Measurements from ENCODE around the gene NADK.

NADK gene

DNA sequence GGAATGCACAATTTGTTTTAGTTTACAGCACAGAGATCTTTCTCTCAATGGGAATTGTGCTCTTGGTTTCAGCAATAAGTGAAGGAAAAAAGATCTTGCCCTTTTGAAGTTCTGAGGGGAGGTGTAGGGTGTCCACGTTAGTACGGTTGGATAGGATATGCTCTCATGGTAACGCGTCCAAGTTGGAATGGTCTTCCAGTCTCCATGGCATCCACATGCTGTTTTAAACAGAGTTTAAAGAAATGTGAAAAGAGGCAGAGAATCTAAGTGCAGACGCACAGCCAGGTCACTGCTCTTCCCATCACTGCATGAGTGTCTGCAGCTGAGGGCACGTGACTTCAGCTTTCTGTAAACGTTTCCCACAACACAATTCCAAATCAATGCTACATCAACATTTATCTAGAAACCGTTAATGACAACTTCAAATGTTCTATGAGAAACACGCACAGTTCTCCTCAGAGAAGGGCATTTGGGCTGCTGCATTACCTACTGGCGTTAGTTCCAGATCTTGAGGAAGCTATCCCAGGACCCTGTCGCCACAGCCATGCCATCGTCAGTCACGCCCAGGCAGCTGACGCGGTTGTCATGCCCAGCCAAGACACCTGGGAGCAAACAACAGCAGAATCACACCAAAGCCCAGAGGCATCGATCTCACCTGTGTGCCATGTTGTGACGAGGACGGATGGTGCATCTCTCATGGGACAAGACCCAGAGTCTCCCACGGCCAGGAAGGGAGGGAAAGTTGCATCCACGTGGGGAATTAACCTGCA lies 8.8 kb upstream of the NADK start:
- no peak for DNase-seq (ENCODE audit: low read depth)

DNA sequence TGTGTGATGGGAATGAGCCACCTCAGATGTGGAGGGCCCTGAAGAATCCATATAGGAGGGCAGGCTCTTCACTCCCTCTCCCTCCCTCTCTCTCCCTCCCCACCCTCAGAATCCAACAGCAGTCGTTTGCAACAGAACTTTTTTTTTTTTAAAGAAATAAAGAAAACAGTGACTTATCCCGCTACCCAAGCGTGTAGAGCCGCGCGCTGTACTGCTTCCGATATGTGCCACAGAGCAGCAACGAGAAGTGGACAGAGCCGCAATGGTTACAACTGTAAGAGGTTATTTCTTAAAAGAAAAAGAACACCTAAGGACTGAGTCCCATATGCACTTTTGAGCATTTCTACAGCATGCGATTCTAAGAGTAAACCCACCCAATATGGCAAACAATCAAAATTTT lies 7.4 kb upstream of the NADK start:
- no peak for DNase-seq (ENCODE audit: low read depth)

DNA sequence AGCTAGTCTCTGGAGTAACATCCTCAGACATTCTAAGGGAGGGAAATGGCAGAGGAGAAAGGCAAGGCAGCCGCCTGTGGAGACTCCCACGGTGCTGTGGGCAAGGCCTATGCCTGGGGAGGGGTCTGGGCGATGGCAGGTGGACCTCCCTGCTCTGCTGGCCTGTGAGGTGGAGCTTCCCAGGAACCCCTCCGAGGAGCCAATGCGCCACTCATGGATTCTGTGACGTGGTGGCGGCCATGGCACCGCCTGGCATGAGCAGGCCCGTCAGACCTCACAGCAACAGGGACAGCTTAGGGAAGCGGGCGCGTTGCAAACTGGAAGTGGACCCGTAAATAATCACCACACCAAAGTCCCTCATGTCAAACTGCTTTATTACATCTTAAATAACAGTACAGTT lies 6.7 kb upstream of the NADK start:
- no peak for DNase-seq (ENCODE audit: low read depth)

DNA sequence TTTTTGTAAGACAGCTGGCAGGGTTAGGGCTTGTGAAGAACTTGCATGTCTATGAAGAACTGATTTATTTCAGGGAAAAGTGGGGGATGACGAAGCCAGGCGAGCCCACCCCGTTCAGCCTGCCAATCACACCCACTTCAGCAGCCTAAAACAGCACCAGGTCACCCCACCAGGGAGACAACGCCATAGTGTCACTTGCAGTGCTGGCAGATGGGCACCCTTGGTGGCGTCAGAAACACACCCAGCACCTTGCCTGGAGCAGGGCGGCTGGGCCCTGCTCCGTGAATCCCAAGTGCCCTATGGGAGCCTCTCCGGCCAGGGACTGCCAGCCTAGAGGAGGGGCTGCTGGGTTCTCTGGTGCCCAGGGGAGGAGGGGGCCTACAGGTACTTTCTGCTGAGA lies 5.0 kb upstream of the NADK start:
- DNase-seq (ENCODE audit: low read depth): no peak

DNA sequence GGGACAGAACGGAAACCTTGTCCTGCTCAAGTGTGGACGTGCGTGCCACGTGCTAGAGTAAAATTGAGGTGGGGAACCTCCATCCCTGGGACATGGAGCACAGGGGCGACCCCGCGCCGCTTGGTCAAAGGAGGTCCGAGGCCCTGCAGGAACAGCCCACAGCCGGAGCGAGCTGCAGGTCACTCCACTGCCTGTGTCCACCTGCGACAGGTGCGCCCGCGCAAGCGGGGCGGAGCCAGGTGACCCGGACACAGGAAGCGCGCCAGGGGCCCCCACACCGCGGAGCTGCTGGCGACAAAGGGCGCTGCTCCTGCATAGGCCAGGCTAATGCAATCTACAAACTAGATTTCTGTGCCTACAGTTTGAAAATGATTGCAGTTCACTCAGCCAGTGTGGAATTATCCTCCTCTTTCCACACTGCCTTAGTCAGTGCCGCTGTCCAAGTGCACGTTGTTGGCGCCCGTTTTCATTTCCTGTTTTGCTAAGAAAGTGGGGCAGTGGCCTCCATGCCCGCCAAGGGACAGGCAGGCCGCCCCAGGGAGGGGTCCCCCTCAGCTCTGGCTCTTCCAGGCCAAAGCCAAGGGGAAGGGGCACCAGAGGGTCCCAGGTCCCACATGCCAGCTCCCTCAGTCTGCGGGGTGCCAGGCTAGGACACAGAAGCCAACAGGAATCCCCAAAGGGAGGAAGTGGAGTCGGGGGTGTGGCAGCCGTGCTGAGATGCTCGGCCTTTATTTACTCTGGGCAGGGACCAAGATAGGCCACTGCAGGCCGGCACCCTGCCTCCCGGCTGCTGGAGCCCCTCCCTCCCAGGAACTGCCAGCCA lies 4.3 kb upstream of the NADK start:
- DNase-seq (ENCODE audit: low read depth): no peak

DNA sequence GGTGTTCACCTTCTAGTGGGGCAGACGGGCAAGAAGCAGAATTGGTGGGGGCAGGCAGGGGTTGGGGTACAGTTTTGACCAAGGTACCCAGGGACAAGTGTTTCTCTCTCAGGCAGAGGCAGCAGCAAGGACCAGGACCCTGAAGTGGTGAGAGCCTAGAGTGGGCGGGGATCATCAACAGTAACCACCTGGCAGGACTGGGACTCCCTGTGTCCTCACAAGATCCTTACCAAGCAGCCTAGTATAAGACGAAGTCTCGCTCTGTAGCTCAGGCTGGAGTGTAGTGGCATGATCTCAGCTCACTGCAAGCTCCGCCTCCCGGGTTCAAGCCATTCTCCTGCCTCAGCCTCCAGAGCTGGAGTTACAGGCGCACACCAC lies 3.2 kb upstream of the NADK start:
- no peak for DNase-seq (ENCODE audit: low read depth)

DNA sequence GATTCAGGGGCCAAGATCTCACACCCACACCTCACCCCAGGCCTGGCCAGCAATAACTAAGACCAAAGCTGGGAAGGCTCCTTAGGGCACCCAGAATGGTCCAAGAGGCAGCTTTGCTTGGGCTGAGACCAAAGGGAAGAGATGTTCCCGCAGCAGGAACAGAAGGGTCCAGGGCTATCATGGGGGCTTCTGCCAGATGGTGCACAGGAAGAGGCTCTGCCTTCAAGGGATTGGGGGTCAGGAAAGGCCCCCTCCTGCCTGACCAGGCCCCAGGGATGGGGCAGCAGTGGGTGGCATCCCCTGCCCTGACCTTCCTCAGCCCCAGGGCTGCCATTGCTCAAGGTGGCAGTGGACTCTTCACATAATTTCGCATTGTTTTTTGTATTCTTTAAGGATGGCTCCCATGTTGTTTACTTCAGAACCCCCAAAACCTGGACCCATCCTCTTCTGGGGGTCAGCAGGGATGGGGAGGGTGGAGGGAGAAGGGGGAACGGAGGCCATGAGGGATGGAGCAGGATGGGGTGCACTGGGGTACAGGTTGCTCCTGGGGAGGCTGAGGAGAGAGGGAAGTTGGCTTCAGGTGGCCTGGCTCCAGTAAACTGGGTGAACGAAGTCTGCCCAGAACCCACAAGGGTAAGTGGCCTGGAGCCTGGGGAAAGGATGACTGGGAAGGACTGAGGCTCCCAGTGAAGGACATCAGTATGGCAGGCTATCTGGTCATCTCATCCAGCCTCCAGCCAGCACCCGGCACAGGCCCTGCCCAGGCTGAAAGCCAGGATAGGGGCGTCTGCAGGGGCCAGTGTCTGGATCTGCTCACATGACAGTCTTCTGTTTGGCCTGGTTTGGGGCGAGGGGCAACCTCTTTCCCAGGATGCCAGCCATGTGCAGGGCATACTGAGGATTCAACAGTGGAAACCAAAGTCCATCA lies 2.6 kb upstream of the NADK start:
- no peak for DNase-seq (ENCODE audit: low read depth)

DNA sequence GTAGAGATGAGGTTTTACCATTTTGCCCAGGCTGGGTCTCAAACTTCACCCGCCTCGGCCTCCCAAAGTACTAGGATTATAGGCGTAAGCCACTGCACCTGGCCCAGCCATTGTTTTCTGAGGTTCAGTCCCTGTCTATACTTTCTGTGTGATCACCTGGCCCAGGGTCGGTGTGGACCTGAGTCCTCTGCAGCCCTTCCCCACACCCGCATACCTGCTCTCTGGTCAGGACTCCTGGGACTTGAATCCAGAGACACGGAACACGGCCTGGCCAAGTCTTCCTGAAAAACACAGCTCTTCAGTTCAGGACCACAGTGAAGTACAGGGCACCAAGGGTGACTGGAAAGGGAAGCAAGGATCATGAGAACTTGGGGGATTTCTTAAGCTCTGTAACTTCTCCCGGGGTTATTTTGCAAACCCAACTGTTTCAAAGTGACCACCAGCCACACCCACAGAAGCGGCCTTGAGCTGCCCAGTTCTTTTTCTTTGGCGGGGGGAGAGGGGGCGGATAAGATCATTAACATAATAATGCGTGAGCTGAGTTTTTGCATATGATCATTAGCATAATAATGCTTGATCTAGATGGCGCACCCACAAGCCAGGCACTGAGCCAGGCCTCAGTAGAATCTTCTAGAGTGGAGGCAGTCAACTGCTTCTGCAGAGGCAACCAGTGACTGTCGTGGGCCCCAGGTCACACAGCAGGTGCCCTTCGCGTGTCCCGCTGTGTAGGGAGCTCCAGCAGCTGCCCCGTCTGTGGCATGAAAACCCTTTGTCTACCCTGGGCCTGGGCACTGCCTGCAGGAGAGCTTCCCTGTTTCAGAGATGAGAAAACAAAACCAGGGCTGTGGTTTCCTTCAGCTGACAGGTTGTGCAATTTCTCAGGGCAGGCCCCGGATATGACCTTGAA lies 1.7 kb upstream of the NADK start:
- DNase-seq (ENCODE audit: low read depth): peak; percentile 46

DNA sequence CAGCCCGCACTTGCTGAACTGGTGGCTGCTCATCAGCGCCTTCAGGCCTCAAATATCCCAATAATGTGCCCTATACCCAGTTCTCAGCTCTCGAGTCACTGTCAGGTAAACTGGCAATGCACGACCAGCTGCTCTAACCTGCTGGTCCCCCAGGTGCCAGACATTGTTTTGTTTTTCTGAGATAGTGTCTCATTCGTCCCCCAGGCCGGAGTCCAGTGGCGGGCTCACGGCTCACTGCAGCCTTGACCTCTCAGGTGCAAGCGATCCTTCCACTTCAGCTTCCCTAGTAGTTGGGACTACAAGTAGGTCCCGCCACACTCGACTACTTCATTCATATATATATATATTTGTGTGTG lies 1.0 kb upstream of the NADK start:
- DNase-seq (ENCODE audit: low read depth): no peak

DNA sequence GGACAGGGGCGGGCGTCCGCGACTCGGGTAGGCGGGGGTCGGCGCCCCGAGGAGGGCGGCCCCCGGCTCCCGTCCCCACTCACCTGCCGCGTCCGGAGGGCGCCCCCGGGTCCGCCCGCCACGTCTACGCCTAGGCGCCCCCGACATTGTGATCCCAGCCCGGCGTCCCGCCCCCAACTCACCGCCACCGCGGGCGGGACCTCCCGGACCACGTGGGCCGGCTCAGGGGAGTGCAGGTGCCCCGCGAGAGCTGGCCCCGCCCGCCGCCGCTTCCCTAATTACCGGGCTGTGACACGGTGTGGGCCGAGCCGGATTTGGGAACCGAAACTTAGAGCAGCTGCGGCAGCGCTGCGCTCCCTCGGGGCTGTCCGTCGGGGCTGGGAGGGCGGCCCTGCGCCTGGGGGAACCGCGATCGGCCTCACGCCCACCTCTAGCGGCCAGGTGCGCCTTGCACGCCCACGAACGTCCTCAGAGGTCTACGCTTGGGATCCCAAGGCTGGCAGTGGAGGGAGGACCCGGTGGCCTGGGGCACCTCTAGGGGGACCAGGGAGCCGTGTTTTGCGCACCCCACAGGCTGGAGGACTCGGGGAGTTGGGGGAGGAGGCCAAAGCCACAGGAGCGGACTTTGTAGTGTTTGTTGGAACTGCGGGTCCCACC lies 521 bp upstream of the NADK start:
- DNase-seq (ENCODE audit: low read depth): peak; percentile 71

DNA sequence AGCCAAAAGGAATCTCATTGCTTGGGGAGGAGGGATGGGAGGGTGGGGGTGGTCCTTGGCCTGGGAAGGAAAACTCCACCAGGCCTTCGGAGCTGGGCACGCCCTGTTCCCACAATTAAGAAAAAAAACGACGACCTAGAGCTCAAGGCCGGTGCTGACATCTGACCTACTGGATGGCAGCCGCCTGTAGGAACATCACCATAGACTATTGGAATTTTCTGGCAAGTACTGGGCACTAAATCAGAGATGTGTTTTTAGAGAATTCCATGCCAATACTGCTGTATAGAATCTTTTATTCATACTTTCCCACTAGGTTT lies 729 bp downstream of the NADK start:
- no peak for DNase-seq (ENCODE audit: low read depth)

DNA sequence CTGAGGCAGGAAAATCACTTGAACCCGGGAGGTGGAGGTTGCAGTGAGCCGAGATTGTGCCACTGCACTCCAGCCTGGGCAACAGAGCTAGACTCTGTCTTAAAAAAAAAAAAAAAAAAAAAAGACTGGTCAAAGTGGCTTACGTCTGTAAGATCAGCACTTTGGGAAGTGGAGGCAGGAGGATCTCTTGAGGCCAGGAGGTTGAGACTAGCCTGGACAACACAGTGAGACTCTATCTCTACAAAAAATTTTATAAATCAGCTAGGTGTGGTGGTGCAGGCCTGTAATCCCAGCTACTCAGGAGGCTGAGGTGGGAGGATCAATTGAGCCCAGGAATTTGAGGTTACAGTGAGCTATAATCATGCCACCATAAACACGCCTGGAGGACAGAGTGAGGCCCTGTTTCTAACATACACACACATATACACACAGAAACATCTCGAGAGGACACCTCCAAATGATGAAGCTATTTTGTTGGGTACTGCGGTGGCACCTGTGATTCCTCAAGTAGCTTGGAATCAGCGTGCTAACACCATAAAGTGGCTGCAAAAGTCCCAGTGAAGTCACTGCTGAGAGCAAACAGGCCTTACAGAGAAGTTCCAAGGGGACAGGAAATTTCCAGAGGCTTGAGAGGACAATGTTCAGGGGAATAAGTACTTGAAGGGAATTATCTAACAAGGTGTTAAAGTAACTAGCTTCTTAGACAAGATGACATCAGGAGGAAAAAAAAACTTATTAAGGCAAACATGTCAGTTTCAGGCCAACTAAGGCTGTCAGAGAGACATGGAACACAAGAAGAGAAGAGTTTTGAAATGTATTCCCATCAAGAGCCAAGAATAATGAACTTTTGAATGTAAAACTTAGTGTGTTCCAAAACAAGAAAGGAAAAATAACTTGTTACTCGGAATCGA lies 1.3 kb downstream of the NADK start:
- no peak for DNase-seq (ENCODE audit: low read depth)

DNA sequence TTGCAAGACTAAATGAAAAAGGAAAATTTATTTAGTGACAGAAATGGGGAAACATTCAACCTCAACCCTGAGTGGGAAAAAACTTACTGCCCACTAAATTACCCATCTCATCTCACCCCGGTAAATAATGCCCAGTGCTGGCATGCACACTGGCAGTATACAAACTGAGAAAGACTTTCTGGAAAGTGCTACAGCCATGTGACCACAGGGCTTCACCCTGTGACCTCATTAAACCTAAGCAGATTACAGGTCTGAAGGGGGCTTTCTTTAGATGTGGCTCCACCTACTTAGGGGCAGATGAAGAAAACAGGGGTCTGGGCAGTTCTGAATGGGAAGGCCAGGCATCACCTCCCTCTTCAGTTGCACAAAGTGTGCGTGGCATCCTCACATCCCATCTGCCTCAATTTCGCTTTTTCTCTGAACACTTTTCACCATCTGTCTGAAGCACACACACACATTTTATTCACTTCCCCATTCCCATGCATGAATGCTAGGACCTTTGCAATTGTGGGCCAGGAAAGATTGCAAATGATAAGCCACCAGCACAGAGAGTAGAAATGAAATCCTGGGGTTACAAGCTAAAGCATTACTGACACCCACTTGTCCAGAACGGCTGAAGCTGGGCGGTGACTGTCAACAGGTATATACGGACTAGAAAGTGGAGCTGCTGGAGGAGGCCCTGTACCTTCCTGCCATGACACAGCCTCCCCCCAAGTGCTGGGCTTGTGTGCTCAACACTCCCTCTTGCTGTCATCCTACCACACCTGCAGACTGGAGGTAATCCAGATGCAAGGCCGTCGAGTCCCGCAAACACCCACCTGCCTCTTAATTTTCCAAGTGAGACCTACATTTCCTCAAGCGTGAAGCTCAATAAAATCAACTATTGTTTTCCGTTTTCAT lies 2.7 kb downstream of the NADK start:
- DNase-seq (ENCODE audit: low read depth): no peak

DNA sequence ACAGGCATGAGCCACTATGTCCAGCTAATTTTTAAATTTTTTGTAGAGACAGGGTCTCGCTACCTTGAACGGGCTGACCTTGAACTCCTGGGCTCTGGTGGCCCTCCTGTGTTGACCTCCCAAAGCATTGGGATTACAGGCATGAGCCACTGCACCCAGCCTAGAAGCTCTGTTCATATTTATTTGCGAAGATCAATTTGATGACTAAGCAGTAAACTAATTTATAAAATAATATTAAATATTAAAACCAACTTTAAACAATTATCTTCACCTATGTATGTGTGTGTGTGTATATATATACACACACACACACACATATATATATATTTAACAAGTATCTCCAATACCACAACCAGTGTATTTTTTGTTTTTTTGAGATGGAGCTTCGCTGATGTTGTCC lies 4.4 kb downstream of the NADK start:
- DNase-seq (ENCODE audit: low read depth): no peak

DNA sequence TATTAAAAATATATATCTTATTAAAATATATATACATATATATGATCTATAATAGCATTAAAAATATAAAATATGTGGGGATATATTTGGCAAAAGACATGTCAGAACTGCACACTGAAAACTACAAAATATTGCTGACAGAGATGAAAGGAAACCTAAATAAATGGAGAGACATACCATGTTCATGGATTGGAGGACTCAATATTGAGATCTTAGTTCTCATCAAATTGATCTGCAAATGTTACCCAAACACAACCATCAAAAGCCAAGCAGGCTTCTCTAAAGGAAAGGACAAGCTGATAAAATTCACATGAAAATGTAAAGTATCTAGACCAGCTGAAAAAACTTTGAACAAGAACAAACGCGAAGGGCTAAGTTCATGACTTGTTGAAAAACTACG lies 7.2 kb downstream of the NADK start:
- no peak for DNase-seq (ENCODE audit: low read depth)

DNA sequence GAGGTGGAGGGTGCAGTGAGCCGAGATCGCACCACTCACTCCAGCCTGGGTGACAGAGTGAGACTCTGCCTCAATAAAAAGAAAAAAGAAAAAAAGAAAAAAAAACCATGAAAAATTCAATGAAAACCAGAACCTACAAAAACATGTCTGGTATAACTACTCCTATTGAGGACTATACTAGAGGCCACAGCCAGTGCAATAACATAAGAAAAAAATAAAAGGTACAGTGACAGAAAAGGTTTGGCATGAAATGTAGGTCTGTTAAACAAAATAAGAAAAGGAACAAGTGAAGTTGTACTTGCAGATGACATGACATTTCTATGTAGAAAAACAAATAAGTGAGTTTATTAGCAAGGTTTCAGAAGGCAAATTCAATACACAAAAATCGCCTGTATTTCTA lies 8.2 kb downstream of the NADK start:
- no peak for DNase-seq (ENCODE audit: low read depth)

DNA sequence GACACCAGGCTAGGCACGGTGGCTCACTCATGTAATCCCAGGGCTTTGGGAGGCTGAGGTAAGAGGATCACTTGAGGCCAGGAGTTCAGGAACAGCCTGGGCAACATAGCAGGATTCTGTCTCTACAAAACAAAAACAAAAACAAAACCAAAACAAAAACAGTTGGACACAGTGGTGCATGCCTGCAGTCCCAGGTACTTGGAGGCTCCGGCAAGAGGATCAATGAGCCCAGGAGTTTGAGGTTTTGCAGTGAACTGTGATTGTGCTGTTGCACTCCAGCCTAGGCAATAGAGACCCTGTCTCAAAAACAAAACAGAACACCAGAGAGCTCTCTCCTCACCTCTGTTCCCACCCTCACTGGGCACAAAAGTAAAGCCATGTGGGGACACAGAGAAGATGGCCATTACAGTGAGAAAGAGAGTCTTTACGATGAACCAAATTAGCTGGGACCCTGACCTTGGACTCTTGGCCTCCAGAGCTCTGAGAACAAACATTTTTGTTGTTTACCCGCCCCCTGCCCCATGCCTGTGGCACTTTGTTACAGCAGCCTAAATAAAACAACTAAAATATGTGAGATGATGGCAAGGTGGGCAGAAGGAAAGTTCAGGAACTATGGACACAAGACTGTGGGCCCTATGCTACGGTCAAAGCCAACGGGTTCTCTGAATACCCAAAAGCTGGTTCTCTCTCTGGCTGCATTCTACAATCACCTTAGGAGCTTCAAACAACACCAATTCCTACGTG lies 9.8 kb downstream of the NADK start:
- no peak for DNase-seq (ENCODE audit: low read depth)

DNA sequence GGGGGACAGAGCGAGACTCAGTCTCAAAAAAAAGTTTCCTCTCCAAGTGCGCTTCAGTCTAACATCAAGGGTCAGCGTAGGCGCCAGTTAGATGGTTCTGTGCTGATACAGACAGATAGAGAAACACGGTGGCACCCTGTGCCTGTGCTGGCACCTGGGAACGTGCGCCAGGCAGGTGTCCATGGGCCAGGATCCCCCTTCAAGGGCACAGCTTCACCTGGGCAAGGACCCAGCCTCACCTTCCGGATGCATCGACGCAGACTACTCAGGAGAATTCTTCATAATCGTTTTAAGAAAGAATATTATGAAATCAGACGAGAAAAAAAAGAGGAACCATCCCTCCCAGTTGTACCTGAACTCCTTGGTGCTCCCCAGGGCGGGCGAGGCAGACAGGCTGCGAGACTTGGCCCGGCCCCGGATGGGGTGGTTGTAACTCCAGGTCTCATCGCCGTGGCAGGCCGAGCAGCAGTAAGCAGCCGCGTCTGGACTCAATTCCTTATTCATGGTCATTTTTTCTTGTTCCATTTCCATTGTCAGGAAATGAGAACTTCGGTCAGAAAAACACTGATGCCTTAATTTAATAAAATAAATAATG lies 13.3 kb downstream of the NADK start:
- no peak for DNase-seq (ENCODE audit: low read depth)

Data from activated T-cell treated with anti-CD3 and anti-CD28 coated beads for 48 hours (primary cell).